T-helper 17 cell (primary cell): ENCODE results near the gene CECR2. TPM values are rescaled to one million over a fixed set of nuclear protein-coding genes. Genes with fewer than 3 reads are reported as not detected.

Source experiments
- ATAC-seq: fragments of 150-1000 bp; cut with Tn5 transposase; 2 replicates; pipeline ENCODE4 v1.10.0; 2021; ENCODE audit warnings: mild to moderate bottlenecking, moderate library complexity
- DNase-seq, 3 donors: peaks; one replicate each; pipeline versions ENCODE4 v3.0.0 to v3.0.0-alpha.2; 2020 to 2021
- H3K9me3 ChIP-seq: one replicate; pipeline ENCODE4 v1.7.0; 2013; ENCODE audit warnings: low read length, mild to moderate bottlenecking; ENCODE audit not compliant: control insufficient read depth, poor library complexity, severe bottlenecking
- H3K27ac Mint-ChIP-seq: one replicate; pipeline ENCODE4 v1.8.0; 2022; ENCODE audit warnings: mild to moderate bottlenecking, moderate library complexity, mixed read lengths
- H3K27me3 Mint-ChIP-seq: one replicate; pipeline ENCODE4 v1.8.0; 2022; ENCODE audit warnings: mixed read lengths
- H3K36me3 Mint-ChIP-seq: one replicate; pipeline ENCODE4 v1.8.0; 2022; ENCODE audit warnings: low read depth, mixed read lengths
- H3K4me1 Mint-ChIP-seq: one replicate; pipeline ENCODE4 v1.8.0; 2022; ENCODE audit warnings: mild to moderate bottlenecking, mixed read lengths
- H3K4me3 Mint-ChIP-seq: one replicate; pipeline ENCODE4 v1.8.0; 2022; ENCODE audit warnings: mild to moderate bottlenecking, moderate library complexity, mixed read lengths
- total RNA-seq, 4 donors: library from RNA in 2 of 4; stranded (reverse) in 2 of 4; gene quantifications; one replicate each; pipeline ENCODE4 v1.2.3 and lab custom pipeline; 2022 to 2026

The CECR2 gene
- total RNA-seq, 2 donors from 2014 or later: 0.29 TPM; not detected in 1

DNA sequence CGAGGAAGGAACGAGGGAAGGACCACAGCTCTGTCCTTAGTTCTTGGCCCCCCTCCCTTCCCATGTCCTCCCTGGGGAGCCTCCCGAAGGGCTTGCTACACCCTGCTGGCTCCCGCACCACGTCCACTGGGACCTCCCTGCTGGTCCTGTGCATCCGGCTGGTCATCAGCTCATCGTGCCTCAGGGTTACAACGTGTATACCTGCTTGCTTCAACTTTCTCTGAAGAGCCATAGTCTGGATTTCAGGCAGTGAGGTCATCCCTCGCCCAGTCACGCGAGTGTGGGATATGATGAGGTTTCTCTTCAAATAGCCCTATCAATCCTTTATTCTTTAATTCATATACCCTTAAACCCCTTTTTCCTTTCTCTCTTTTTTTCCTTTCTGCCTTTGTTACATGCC is 21.5 kb upstream of the CECR2 start:
- peaks cover 18% of the 10 kb centered on the region for H3K27me3 Mint-ChIP-seq
- no peak overlapping the region for H3K4me3 Mint-ChIP-seq
- ATAC-seq: no peak
- H3K27ac Mint-ChIP-seq: no peak overlapping the region
- H3K4me1 Mint-ChIP-seq: peaks cover 8% of the 10 kb centered on the region
- no peaks in the 10 kb centered on the region for H3K9me3 ChIP-seq
- no peak for DNase-seq
- peaks cover 3% of the 10 kb centered on the region for H3K36me3 Mint-ChIP-seq

DNA sequence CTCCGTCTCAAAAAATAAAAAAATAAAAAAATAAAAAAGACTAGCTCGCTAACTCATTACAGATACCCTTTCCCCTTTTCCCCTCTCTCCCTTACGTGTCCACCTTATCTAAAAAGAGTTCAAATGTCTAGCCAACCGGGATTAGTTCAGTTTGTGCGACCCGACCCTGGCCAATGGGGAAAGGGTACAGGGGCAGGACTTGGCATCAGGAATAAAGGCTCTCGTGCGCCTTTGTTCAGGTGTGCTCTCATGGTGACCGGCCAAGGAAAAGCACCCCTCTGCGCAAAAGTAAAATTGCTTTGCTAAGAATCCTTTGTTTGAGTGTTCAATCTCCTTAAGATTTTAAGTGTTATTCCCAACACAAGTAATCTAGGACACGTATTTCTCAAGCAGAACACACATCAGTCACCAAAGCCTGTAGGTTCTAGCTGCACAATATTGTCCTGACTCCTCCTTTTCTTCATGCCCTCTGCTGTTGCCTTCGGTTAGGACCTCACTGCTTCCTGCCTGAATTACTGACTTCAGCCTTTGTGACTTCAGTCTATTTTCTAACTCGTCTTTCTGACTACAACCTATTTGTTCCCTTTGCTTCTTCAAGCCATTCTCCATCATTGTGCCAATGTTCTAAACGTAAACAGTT is 20.7 kb upstream of the CECR2 start:
- H3K27me3 Mint-ChIP-seq: peaks cover 18% of the 10 kb centered on the region
- no peaks in the 10 kb centered on the region for H3K9me3 ChIP-seq
- peaks cover 8% of the 10 kb centered on the region for H3K4me1 Mint-ChIP-seq
- ATAC-seq (no peak), DNase-seq (no peak)
- H3K27ac Mint-ChIP-seq: no peak overlapping the region
- H3K36me3 Mint-ChIP-seq: peaks cover 3% of the 10 kb centered on the region
- H3K4me3 Mint-ChIP-seq: no peak overlapping the region

DNA sequence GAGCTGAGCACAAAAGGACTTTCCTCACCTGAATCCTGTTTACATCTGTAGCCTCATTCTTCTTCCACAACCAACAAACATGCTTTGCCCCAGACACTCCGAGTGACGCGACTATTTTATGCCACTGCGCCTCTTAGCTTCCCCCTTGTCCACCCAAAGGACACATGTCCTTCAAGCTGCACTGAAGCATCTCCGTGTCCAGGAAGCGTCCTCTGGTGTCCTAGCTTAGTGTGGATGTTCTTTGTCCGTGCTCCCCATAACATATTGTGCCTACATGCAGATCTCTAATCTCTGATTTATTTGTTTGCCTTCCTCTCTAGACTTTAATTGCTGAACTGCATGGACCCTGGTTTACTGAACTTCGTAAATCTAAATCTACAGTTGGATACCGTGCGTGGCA is 20.1 kb upstream of the CECR2 start:
- no peaks in the 10 kb centered on the region for H3K9me3 ChIP-seq
- DNase-seq (no peak), ATAC-seq (no peak)
- peaks cover 8% of the 10 kb centered on the region for H3K4me1 Mint-ChIP-seq
- H3K4me3 Mint-ChIP-seq: no peak overlapping the region
- no peak overlapping the region for H3K27ac Mint-ChIP-seq
- H3K36me3 Mint-ChIP-seq: peaks cover 3% of the 10 kb centered on the region
- peaks cover 18% of the 10 kb centered on the region for H3K27me3 Mint-ChIP-seq

DNA sequence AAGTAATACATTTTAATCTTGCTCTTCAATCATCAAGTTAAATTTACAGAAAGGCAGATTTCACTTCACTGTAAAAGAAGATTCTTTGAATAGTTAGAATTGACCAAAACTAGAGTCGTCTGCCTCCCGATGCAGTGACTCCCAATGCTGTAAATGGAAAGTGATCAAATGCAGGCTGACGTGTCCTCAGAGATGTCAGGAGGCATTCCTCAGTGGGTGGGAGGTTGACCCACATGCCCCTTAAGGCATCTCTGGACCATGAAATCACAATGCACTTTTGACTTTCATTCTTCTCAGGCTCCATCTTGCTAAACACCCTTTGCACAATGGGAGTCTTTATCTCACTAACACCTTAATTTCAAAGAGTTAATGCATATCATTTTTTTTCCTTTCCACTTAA is 19.0 kb upstream of the CECR2 start:
- peaks cover 18% of the 10 kb centered on the region for H3K27me3 Mint-ChIP-seq
- DNase-seq (no peak), ATAC-seq (no peak)
- H3K9me3 ChIP-seq: no peaks in the 10 kb centered on the region
- no peak overlapping the region for H3K4me3 Mint-ChIP-seq
- peaks cover 3% of the 10 kb centered on the region for H3K36me3 Mint-ChIP-seq
- no peak overlapping the region for H3K27ac Mint-ChIP-seq
- peaks cover 8% of the 10 kb centered on the region for H3K4me1 Mint-ChIP-seq

DNA sequence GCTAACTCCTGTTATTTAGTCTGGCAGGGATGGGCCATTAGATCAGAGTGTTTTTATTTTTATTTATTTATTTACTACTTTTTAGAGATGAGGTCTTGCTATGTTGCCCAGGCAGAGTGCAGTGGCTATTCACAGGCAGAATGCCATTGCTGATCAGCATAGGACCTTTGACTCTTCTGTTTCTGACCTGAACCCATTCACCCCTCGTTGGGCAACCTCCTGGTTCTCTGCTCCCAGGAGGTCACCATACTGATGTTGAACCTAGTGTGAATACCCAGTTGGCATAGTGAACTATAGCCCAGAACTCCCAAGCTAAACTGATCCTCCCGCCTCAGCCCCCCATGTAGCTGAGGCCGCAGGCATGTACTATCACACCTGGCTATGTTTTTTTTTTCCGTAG is 16.5 kb upstream of the CECR2 start:
- H3K4me1 Mint-ChIP-seq: peaks cover 8% of the 10 kb centered on the region
- peaks cover 3% of the 10 kb centered on the region for H3K36me3 Mint-ChIP-seq
- DNase-seq: no peak
- no peak for ATAC-seq
- H3K27ac Mint-ChIP-seq: no peak overlapping the region
- peaks cover 24% of the 10 kb centered on the region for H3K27me3 Mint-ChIP-seq
- no peaks in the 10 kb centered on the region for H3K9me3 ChIP-seq
- H3K4me3 Mint-ChIP-seq: no peak overlapping the region

DNA sequence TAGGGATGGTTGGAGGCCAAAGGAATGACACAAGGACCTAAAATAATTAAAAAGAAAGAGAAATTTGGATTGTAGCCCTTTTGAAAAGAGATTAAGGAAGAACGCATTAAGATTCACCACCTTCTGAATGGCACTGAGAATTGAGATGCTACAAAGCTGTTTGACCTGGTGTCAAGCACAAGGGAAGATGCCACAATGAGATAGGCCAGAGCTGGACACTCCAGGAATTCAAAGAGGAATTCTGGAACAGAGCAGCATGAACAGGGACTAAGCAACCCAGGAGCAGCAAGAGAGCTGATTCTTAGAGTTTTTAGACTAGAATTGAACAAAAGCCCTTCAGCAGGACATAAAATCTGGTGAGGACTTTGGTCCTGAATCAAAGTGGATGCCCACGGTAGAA is 11.6 kb upstream of the CECR2 start:
- Mint-ChIP-seq H3K27ac (no peak overlapping the region), H3K27me3 (peaks cover 25% of the 10 kb centered on the region), H3K36me3 (no peaks in the 10 kb centered on the region), H3K4me1 (no peaks in the 10 kb centered on the region), H3K4me3 (no peak overlapping the region)
- no peaks in the 10 kb centered on the region for H3K9me3 ChIP-seq
- no peak for ATAC-seq
- no peak for DNase-seq

DNA sequence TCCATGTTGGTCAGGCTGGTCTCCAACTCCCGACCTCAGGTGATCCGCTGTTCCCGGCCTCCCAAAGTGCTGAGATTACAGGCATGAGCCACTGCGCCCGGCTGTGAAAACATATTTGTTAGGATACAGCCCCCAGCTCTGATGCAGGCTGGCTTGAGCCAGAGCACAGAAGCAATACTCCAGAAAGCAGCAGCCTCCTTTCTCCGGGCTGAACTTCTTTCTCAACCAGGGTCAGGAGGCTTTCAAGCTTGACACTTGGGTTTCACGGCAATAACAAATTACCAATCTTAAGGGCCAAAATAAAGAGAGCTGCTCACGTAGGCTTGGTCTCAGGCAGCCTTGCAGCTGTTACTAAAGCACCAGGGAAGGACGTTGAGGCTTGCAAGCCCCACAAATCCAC is 10.8 kb upstream of the CECR2 start:
- H3K27me3 Mint-ChIP-seq: peaks cover 30% of the 10 kb centered on the region
- ATAC-seq (no peak), DNase-seq (no peak)
- H3K4me1 Mint-ChIP-seq: no peaks in the 10 kb centered on the region
- H3K9me3 ChIP-seq: no peaks in the 10 kb centered on the region
- H3K27ac Mint-ChIP-seq: no peak overlapping the region
- H3K36me3 Mint-ChIP-seq: no peaks in the 10 kb centered on the region
- no peak overlapping the region for H3K4me3 Mint-ChIP-seq

DNA sequence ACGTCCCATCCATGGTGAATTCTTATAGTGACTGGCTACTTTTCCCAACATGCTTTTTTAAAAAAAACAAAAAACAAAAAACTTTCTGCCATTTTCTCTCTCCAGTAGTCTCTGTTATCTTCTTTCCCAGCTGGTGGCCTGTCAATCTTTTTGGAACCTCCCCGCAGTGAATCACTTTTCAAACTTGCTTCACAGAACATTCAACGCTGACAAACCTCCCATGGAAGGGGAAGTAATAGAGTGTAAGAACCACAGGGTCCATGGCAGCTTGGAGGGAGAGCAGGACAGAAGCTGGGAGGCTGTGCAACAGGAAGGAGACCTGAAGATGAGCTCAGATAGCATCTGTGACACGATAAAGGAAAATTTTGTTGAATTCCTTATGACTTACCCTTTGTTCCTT is 9.8 kb upstream of the CECR2 start:
- H3K9me3 ChIP-seq: no peaks in the 10 kb centered on the region
- H3K27ac Mint-ChIP-seq: no peak overlapping the region
- peaks cover 33% of the 10 kb centered on the region for H3K27me3 Mint-ChIP-seq
- H3K4me1 Mint-ChIP-seq: no peaks in the 10 kb centered on the region
- ATAC-seq (no peak), DNase-seq (no peak)
- no peak overlapping the region for H3K4me3 Mint-ChIP-seq
- no peaks in the 10 kb centered on the region for H3K36me3 Mint-ChIP-seq

DNA sequence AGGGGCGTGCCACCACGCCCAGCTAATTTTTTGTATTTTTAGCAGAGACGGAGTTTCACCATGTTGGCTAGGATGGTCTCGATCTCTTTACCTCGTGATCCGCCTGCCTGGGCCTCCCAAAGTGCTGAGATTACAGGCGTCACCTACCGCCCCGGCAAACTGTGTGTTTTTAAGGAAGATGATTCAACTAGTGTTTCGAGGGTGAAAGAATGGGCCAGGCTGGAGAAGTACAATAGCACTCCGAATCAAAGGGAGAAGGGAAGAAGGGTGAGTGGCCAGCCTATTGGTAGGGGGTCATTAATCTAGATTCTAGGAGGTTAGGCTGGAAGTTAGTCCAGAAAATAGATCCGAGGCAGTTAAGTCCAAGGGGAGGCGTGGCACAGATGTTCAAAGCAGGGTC is 2.9 kb upstream of the CECR2 start:
- no peak overlapping the region for H3K4me3 Mint-ChIP-seq
- H3K9me3 ChIP-seq: no peaks in the 10 kb centered on the region
- peaks cover 20% of the 10 kb centered on the region for H3K4me1 Mint-ChIP-seq
- peaks cover 9% of the 10 kb centered on the region for H3K36me3 Mint-ChIP-seq
- DNase-seq (no peak), ATAC-seq (no peak)
- H3K27ac Mint-ChIP-seq: no peak overlapping the region
- H3K27me3 Mint-ChIP-seq: peaks cover 62% of the 10 kb centered on the region

DNA sequence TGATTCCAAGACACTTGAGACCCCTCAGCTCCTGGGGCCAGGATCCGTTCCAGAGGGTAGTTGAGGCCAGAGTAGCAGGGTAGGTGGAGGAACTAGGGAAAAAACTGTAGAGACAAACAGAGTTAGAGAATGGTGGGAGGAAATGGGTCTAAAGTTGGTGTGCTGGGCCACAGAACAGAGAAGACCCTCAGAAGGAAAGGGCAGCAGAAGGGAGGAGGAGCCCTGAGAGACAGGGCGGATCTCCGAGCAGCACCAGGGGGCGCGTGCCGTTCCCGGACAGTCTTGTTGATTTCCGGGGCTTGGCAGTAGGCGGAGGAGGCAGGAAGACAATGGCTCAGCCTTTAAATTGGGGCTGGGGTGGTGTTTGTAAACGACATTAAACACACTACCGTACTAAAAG is 2.4 kb upstream of the CECR2 start:
- DNase-seq (no peak), ATAC-seq (no peak)
- Mint-ChIP-seq H3K27ac (no peak overlapping the region), H3K36me3 (peaks cover 9% of the 10 kb centered on the region), H3K4me1 (peaks cover 20% of the 10 kb centered on the region), H3K4me3 (no peak overlapping the region), H3K27me3 (peaks cover 67% of the 10 kb centered on the region)
- no peaks in the 10 kb centered on the region for H3K9me3 ChIP-seq

DNA sequence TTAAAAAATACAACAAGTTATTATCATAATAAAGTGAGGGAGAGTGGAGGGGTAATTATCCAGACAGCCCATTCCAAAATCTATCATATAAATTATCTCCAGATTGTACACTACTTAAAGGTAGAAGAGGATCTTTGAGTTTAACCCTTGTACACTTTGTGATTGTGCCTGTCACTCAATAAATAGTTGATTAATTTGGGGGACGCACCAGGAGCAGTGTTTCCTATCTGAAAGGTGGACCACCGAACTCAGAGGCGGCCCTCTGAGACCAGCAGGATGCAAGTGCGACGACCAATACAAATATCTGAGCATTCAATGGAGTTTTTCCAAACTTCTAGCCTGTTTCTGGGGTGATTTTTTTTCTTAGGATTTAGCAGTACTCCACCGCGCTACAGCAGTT is 1.1 kb upstream of the CECR2 start:
- no peak for ATAC-seq

DNA sequence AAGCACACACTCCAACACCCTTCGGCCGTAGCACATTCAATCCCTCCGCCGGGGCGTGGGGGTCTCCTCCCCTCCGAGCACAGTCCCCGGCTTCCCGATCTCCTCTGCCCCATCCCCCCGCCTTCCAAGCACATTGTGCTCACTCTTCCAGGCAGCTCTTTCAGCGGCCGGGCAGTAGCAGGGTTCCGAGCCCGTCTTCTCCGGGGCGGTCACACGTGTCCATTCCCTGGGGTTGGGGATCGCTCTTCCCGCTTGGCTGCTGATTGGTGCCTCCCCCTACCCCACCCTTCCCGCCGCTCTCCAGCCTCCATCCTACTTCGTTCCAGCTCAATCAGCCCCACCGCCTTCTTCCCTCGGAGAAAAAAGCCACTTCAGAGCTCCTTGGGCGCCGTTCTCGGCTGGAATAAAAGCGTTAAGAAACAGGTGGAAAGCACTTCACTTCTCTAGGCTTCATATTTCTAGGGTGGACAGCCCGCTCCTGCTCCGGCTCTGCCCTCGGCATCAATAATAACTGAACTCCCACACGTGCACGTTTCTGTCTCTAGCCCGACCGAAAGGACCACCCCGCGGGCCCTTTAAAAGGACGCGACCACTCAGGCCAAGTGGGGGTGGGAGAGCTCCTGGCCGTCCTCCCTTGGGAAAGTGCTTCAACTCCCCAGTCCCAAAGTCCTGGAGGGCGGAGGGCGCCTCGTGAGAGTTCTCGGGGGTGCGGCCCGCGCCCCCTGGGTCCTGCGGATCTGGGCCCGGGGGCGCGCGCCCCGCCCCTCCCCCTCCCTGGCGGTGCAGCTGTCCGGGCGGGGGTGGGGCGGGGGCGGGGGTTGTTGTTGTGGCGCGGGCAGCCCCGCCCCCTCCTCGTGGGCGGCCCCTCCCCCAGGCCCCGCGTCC is 464 bp upstream of the CECR2 start:
- H3K4me1 Mint-ChIP-seq: peaks cover 20% of the 10 kb centered on the region
- H3K27me3 Mint-ChIP-seq: peaks cover 67% of the 10 kb centered on the region
- no peak overlapping the region for H3K27ac Mint-ChIP-seq
- H3K4me3 Mint-ChIP-seq: peak overlapping the region; percentile 86
- no peaks in the 10 kb centered on the region for H3K9me3 ChIP-seq
- no peak for DNase-seq
- ATAC-seq: peak; percentile 23
- H3K36me3 Mint-ChIP-seq: peaks cover 9% of the 10 kb centered on the region

More for the DNA sequence above, 1.1 kb upstream of the CECR2 start:
- Mint-ChIP-seq H3K27ac (no peak overlapping the region), H3K27me3 (peaks cover 66% of the 10 kb centered on the region), H3K4me3 (peak overlapping the region; percentile 86), H3K36me3 (peaks cover 9% of the 10 kb centered on the region), H3K4me1 (peaks cover 20% of the 10 kb centered on the region)
- no peaks in the 10 kb centered on the region for H3K9me3 ChIP-seq
- no peak for DNase-seq

DNA sequence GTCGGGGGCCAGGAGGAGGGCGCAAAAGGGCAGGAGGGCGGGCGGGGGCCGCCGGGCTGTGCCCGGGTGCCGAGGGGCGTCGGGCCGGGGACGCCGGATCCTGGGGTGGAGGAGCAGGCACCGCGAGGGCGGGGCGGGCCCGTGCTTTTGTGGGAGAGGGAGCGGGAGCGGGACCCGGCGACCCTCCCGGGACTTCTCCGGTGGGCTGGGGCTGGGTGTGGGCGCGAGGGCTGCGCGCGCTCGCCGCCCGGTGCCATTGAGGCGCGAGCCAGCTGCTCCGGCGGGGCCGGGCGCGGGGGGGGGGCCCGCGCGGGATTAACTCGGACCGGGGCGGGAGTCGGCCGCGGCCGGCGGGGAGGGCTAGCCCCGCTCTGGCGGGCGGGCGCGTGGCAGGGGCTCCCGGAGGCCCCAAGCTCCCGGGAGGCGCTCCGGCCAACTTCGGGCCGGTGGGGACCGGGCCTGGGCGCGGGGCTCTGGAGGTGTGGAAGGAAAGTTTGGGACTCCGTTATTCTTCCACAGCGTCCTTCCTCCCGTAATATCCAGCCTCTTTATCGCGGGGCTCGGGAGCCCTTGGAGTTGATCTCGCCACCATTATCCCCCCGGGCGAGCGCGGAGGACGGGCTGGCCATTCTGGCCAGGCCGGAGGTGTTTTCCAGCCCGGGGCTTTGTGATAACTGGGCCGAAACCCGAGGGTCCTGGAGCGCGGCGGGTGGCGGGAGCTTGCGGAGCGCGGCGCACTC is 936 bp downstream of the CECR2 start:
- DNase-seq (no peak), ATAC-seq (no peak)
- peaks cover 65% of the 10 kb centered on the region for H3K27me3 Mint-ChIP-seq
- peak overlapping the region; percentile 83 for H3K4me3 Mint-ChIP-seq
- H3K9me3 ChIP-seq: no peaks in the 10 kb centered on the region
- H3K27ac Mint-ChIP-seq: no peak overlapping the region
- peaks cover 20% of the 10 kb centered on the region for H3K4me1 Mint-ChIP-seq
- peaks cover 9% of the 10 kb centered on the region for H3K36me3 Mint-ChIP-seq
